Karpas-422 (cell line): ENCODE results near the gene SLC6A6. TPM values are rescaled to one million over a fixed set of nuclear protein-coding genes. Genes with fewer than 3 reads are reported as not detected.

Experiments
- DNase-seq: peaks from one replicate; pipeline ENCODE4 v3.0.0-alpha.2; 2015
- H2AFZ ChIP-seq: fragments of 200-600 bp; sonication (generic); 2 replicates; pipeline ENCODE4 v1.6.1; 2014; ENCODE audit warnings: antibody characterized with exemption, low read length, mixed read lengths
- H3K27ac ChIP-seq: fragments of 200-600 bp; sonication (generic); 2 replicates; pipeline ENCODE4 v1.5.1; 2014; ENCODE audit warnings: mild to moderate bottlenecking, low read length, moderate library complexity
- H3K27me3 ChIP-seq: fragments of 200-600 bp; sonication (generic); 2 replicates; pipeline ENCODE4 v1.6.1; 2014; ENCODE audit warnings: low read length, mixed read lengths
- H3K36me3 ChIP-seq: fragments of 200-600 bp; sonication (generic); 2 replicates; pipeline ENCODE4 v1.6.1; 2014; ENCODE audit warnings: low read length, mixed read lengths; ENCODE audit not compliant: insufficient read depth
- H3K4me1 ChIP-seq: fragments of 200-600 bp; sonication (generic); 2 replicates; pipeline ENCODE4 v1.6.1; 2014; ENCODE audit warnings: mild to moderate bottlenecking, low read length, mixed read lengths
- H3K4me2 ChIP-seq: fragments of 200-600 bp; sonication (generic); 2 replicates; pipeline ENCODE4 v1.6.1; 2014; ENCODE audit warnings: low read length, low read depth, mild to moderate bottlenecking; ENCODE audit not compliant: poor library complexity, severe bottlenecking
- H3K4me3 ChIP-seq: fragments of 200-600 bp; sonication (generic); 2 replicates; pipeline ENCODE4 v1.5.1; 2014; ENCODE audit warnings: mild to moderate bottlenecking, antibody characterized with exemption, low read length, mixed read lengths
- H3K79me2 ChIP-seq: fragments of 200-600 bp; sonication (generic); 2 replicates; pipeline ENCODE4 v1.6.1; 2014; ENCODE audit warnings: mild to moderate bottlenecking, low read length, mixed read lengths
- H3K9ac ChIP-seq: fragments of 200-600 bp; sonication (generic); 2 replicates; pipeline ENCODE4 v1.6.0; 2014; ENCODE audit warnings: low read length
- H3K9me2 ChIP-seq: fragments of 200-600 bp; sonication (generic), shearing (Covaris generic); replicated peaks from 2 replicates; pipeline ENCODE4 v1.6.0; 2014; ENCODE audit warnings: mild to moderate bottlenecking, low read length, moderate library complexity; ENCODE audit not compliant: insufficient read depth
- H3K9me3 ChIP-seq: fragments of 300-700, 200-600 bp; sonication (generic); 2 replicates; pipeline ENCODE4 v1.6.1; 2014; ENCODE audit warnings: low read length, mixed read lengths
- H4K20me1 ChIP-seq: fragments of 200-600 bp; sonication (generic); 2 replicates; pipeline ENCODE4 v1.6.1; 2014; ENCODE audit warnings: mild to moderate bottlenecking, antibody characterized with exemption, low read length, low read depth; ENCODE audit not compliant: insufficient read depth
- total RNA-seq: library from RNA; depleted of rRNA; stranded (reverse); fragments of >200 nt; shearing (Covaris generic); gene quantifications from 2 replicates; pipeline ENCODE4 v1.2.3, GENCODE V29; 2014; ENCODE audit warnings: low replicate concordance

The SLC6A6 gene
- total RNA-seq, 1 experiment from 2014 or later = 30.2 TPM

GRCh38 chr3:14376348-14377043 lies 25.9 kb upstream of the SLC6A6 start:
- Histone ChIP-seq H3K36me3 (no peaks in the 10 kb centered on the region), H3K27me3 (no peaks in the 10 kb centered on the region), H4K20me1 (no peaks in the 10 kb centered on the region), H3K79me2 (no peaks in the 10 kb centered on the region), H3K9me3 (no peaks in the 10 kb centered on the region), H3K9me2 (no peaks in the 10 kb centered on the region), H3K27ac (no peak overlapping the region), H3K4me1 (peaks cover 37% of the 10 kb centered on the region), H3K4me2 (no peak overlapping the region), H2AFZ (no peak overlapping the region), H3K9ac (no peak overlapping the region), H3K4me3 (no peak overlapping the region)
- no peak for DNase-seq

DNA sequence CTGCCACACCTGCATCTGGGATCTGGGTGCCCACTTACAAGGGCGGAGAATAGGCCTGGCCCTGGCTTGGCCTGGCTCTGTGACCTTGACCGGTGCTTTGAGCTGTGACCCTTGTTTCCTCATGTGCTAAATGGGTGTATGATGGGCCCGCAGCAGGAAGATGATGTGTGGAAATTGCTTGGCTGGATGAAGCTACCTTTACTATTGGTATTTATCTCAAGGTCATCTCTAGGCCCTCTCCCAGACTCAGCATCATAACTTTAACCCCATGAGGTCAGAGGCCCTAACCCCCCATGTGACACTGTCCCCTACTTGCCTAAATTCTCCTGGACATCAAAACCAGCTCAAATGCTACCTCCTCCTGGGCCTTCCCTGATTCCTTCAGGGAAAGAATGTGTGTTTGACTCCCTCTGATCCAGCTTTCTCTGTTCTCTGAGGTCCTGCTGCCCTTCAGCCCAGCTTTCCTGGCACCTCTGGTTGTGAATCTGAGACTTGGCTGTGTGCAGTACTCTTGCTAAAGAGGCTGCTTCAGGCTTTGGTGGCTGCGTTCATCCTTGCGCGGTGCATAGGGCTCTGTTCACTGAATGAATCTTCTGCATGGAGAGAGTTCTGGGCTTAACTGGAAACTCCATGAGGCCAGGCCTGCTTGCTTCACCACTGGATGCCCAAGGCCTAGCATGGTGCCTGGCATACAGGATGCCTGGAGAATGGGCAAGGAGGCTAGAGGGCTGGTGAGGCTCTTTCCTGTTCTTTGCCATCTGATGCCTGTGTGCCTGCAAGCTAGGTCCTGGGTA lies 25.2 kb upstream of the SLC6A6 start:
- Histone ChIP-seq H3K4me1 (peaks cover 42% of the 10 kb centered on the region), H3K9me2 (no peaks in the 10 kb centered on the region), H3K36me3 (no peaks in the 10 kb centered on the region), H4K20me1 (no peaks in the 10 kb centered on the region), H3K4me3 (no peak overlapping the region), H2AFZ (no peak overlapping the region), H3K79me2 (no peaks in the 10 kb centered on the region), H3K27me3 (no peaks in the 10 kb centered on the region), H3K4me2 (no peak overlapping the region), H3K9me3 (no peaks in the 10 kb centered on the region), H3K9ac (no peak overlapping the region), H3K27ac (no peak overlapping the region)
- DNase-seq = no peak

DNA sequence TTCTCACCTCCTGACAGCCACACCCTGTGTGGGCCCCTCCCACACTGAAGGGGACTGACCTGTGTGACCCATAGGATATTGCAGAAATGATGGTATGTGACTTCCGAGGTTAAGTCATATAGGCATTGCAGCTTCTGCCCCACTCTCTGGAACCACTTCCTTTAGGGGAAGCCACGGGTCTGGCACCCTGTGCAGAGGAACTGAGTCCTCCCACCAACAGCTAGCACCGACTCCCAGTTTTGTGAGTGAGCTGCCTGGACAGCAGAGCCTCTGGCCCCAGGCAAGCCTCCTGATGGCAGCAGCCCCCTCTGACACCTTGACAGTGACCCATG lies 24.6 kb upstream of the SLC6A6 start:
- Histone ChIP-seq H4K20me1 (no peaks in the 10 kb centered on the region), H3K79me2 (no peaks in the 10 kb centered on the region), H3K4me1 (peaks cover 42% of the 10 kb centered on the region), H2AFZ (no peak overlapping the region), H3K27me3 (no peaks in the 10 kb centered on the region), H3K9me2 (no peaks in the 10 kb centered on the region), H3K9me3 (no peaks in the 10 kb centered on the region), H3K9ac (no peak overlapping the region), H3K36me3 (no peaks in the 10 kb centered on the region), H3K27ac (no peak overlapping the region), H3K4me3 (no peak overlapping the region), H3K4me2 (no peak overlapping the region)
- no peak for DNase-seq

GRCh38 chr3:14378415-14378814 lies 24.0 kb upstream of the SLC6A6 start:
- Histone ChIP-seq H3K9me2 (no peaks in the 10 kb centered on the region), H3K4me2 (no peak overlapping the region), H2AFZ (no peak overlapping the region), H4K20me1 (no peaks in the 10 kb centered on the region), H3K4me3 (no peak overlapping the region), H3K27ac (no peak overlapping the region), H3K27me3 (no peaks in the 10 kb centered on the region), H3K4me1 (peaks cover 42% of the 10 kb centered on the region), H3K36me3 (no peaks in the 10 kb centered on the region), H3K79me2 (no peaks in the 10 kb centered on the region), H3K9ac (no peak overlapping the region), H3K9me3 (no peaks in the 10 kb centered on the region)
- no peak for DNase-seq

GRCh38 chr3:14379843-14380242 lies 22.6 kb upstream of the SLC6A6 start:
- H3K9ac ChIP-seq = no peak overlapping the region
- no peaks in the 10 kb centered on the region for H4K20me1 ChIP-seq
- H2AFZ ChIP-seq = no peak overlapping the region
- no peaks in the 10 kb centered on the region for H3K9me3 ChIP-seq
- H3K27me3 ChIP-seq = no peaks in the 10 kb centered on the region
- H3K4me2 ChIP-seq = peak overlapping the region; percentile 36
- no peaks in the 10 kb centered on the region for H3K36me3 ChIP-seq
- peak overlapping the region; percentile 30; the same call in 1 of the 2 replicates for H3K27ac ChIP-seq
- no peak overlapping the region for H3K4me3 ChIP-seq
- H3K4me1 ChIP-seq = peaks cover 42% of the 10 kb centered on the region
- H3K9me2 ChIP-seq = no peaks in the 10 kb centered on the region
- no peaks in the 10 kb centered on the region for H3K79me2 ChIP-seq
- no peak for DNase-seq

GRCh38 chr3:14386254-14386653 lies 16.2 kb upstream of the SLC6A6 start:
- Histone ChIP-seq H3K9me2 (no peaks in the 10 kb centered on the region), H3K9ac (no peak overlapping the region), H3K9me3 (no peaks in the 10 kb centered on the region), H2AFZ (no peak overlapping the region), H3K4me1 (peaks cover 29% of the 10 kb centered on the region), H4K20me1 (no peaks in the 10 kb centered on the region), H3K4me2 (no peak overlapping the region), H3K27ac (no peak overlapping the region), H3K27me3 (no peaks in the 10 kb centered on the region), H3K79me2 (no peaks in the 10 kb centered on the region), H3K4me3 (no peak overlapping the region), H3K36me3 (no peaks in the 10 kb centered on the region)
- DNase-seq = no peak

GRCh38 chr3:14388201-14388600 lies 14.2 kb upstream of the SLC6A6 start:
- no peak overlapping the region for H3K4me3 ChIP-seq

DNA sequence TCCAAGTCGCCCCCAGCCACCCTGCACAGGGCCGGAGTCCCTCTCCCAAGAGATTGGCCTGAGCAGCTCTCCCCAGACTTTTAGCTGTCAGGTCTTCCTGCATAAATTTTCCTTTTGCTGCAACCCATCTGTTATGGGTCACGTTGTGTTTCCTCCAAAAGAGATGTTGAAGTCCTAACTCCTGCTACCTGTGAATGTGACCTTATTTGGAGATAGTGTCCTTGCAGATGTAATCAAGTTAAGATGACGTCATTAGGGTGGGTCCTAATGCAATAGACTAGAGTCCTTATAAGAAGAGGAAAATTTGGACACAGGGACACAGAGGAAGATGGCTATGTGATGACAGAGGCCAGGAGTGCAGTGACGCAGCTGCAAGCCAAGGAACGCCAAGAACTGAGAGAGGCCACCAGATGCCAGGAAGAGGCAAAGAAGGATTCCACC lies 13.2 kb upstream of the SLC6A6 start:
- H3K4me1 ChIP-seq = peaks cover 35% of the 10 kb centered on the region
- no peaks in the 10 kb centered on the region for H3K9me2 ChIP-seq
- H3K27ac ChIP-seq = no peak overlapping the region
- peak overlapping the region; percentile 55 for H3K4me2 ChIP-seq
- H3K9me3 ChIP-seq = no peaks in the 10 kb centered on the region
- H3K9ac ChIP-seq = peak overlapping the region; percentile 26; the same call in 1 of the 2 replicates
- no peak for DNase-seq
- H3K36me3 ChIP-seq = no peaks in the 10 kb centered on the region
- H2AFZ ChIP-seq = no peak overlapping the region
- no peaks in the 10 kb centered on the region for H4K20me1 ChIP-seq
- no peaks in the 10 kb centered on the region for H3K27me3 ChIP-seq
- no peak overlapping the region for H3K4me3 ChIP-seq
- H3K79me2 ChIP-seq = no peaks in the 10 kb centered on the region

More at GRCh38 chr3:14388201-14388600, 14.2 kb upstream of the SLC6A6 start:
- no peaks in the 10 kb centered on the region for H3K79me2 ChIP-seq
- no peak overlapping the region for H3K9ac ChIP-seq
- H3K27ac ChIP-seq = no peak overlapping the region
- no peaks in the 10 kb centered on the region for H3K9me2 ChIP-seq
- H3K27me3 ChIP-seq = no peaks in the 10 kb centered on the region
- H2AFZ ChIP-seq = no peak overlapping the region
- H3K4me2 ChIP-seq = no peak overlapping the region
- no peaks in the 10 kb centered on the region for H3K9me3 ChIP-seq
- peaks cover 33% of the 10 kb centered on the region for H3K4me1 ChIP-seq
- no peaks in the 10 kb centered on the region for H4K20me1 ChIP-seq
- DNase-seq = no peak
- H3K36me3 ChIP-seq = no peaks in the 10 kb centered on the region
